ENCODE measurements around the gene FARP1. TPM values are rescaled to one million over a fixed set of nuclear protein-coding genes. Genes with fewer than 3 reads are reported as not detected.

The FARP1 gene
- total RNA-seq, 4 donors from 2014 or later: 13.1 to 71.2 (median 46.6) TPM

DNA sequence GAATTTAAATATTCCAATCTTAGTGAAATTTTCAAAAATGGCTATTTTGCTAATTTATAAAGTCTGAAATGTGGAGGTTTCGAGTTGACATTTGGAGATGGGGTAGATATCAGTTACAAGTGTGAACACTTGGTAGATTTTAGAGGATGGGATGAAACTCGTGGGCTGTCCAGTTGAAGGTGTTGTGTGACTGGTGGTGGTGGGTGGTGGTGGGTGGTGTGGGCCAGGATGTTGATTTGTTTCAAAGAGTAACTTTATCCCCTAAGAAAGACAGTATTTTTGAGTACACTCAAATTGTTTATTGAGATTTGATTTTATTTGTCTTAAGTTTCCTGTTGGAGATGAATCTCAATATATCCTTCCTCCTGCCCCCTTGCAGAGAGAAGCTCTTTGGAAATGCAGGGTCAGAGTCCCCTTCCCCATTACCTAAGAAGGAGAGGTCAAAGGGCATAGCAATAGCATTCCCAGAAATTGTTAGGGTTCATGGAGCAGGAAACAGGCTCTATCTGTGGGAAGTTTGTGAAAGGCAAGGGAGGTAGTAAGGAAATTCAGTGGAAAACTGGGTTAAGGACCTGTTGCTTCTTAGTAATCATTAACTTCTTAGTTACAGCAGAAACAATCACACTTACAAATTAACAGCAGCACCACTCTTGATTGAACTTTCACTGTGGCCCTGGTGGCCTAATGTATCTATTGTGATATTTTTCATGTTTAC lies 167.7 kb downstream of the FARP1 start:
- H3K27ac ChIP-seq: no peak overlapping the region
- no peak overlapping the region for H3K4me3 ChIP-seq
- TF ChIP-seq, protein P1, sequence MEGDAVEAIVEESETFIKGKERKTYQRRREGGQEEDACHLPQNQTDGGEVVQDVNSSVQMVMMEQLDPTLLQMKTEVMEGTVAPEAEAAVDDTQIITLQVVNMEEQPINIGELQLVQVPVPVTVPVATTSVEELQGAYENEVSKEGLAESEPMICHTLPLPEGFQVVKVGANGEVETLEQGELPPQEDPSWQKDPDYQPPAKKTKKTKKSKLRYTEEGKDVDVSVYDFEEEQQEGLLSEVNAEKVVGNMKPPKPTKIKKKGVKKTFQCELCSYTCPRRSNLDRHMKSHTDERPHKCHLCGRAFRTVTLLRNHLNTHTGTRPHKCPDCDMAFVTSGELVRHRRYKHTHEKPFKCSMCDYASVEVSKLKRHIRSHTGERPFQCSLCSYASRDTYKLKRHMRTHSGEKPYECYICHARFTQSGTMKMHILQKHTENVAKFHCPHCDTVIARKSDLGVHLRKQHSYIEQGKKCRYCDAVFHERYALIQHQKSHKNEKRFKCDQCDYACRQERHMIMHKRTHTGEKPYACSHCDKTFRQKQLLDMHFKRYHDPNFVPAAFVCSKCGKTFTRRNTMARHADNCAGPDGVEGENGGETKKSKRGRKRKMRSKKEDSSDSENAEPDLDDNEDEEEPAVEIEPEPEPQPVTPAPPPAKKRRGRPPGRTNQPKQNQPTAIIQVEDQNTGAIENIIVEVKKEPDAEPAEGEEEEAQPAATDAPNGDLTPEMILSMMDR (IDR thresholded peaks at IDR 0.05): no peak
- TF ChIP-seq POLR2A (IDR thresholded peaks at IDR 0.05): no peak
- no peak for DNase-seq
- intact Hi-C loops (cut with DNase I; ENCODE audit: low total_unique reads): no loop called here
- no peaks in the 10 kb centered on the region for H3K36me3 ChIP-seq
- no peaks in the 10 kb centered on the region for H3K4me1 ChIP-seq
- H3K9me3 ChIP-seq: no peaks in the 10 kb centered on the region
- no peaks in the 10 kb centered on the region for H3K27me3 ChIP-seq

DNA sequence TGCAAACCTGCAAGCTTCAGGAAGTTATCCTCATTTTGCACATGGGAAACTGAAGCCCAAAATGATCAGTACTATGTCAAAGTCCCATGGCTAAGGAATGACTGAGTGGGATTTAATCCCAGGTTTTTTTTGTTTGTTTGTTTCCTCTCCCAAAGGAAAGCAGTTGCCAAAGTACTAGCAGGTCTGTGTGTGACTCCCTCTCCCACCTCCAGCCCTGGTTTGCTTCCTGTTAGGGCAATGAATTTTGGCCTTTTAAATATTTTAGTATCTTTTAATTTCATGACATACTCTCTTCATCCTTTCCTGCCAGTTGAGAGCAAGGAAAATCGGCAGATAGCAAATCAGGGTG lies 168.3 kb downstream of the FARP1 start:
- H3K9me3 ChIP-seq: no peaks in the 10 kb centered on the region
- H3K27me3 ChIP-seq: no peaks in the 10 kb centered on the region
- H3K4me1 ChIP-seq: no peaks in the 10 kb centered on the region
- intact Hi-C loops (cut with DNase I; ENCODE audit: low total_unique reads): no loop called here
- DNase-seq: no peak
- TF ChIP-seq, protein P1 (IDR thresholded peaks at IDR 0.05): no peak
- no peak for TF ChIP-seq POLR2A (IDR thresholded peaks at IDR 0.05)
- H3K4me3 ChIP-seq: no peak overlapping the region
- no peaks in the 10 kb centered on the region for H3K36me3 ChIP-seq
- H3K27ac ChIP-seq: no peak overlapping the region

DNA sequence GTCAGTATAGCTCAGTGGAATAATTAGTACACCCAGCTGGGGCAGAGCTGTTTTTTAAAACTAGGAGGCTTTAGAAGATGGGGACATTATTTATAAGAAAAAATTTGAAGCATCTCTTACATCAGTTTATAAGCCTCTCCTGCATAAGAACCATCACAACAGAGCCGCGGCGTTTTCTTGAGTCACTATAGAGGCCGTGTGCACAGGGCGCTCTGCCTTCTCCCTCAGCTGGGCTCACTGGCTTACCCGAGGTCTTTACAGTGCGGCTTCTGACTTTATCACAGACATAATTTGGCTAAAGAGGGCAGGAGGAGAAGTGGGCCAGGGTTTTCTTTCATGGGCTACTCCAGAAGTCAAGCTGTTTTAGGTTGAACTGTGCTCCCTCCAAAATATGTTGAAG lies 169.7 kb downstream of the FARP1 start:
- intact Hi-C loops (cut with DNase I; ENCODE audit: low total_unique reads): no loop called here
- no peaks in the 10 kb centered on the region for H3K27me3 ChIP-seq

DNA sequence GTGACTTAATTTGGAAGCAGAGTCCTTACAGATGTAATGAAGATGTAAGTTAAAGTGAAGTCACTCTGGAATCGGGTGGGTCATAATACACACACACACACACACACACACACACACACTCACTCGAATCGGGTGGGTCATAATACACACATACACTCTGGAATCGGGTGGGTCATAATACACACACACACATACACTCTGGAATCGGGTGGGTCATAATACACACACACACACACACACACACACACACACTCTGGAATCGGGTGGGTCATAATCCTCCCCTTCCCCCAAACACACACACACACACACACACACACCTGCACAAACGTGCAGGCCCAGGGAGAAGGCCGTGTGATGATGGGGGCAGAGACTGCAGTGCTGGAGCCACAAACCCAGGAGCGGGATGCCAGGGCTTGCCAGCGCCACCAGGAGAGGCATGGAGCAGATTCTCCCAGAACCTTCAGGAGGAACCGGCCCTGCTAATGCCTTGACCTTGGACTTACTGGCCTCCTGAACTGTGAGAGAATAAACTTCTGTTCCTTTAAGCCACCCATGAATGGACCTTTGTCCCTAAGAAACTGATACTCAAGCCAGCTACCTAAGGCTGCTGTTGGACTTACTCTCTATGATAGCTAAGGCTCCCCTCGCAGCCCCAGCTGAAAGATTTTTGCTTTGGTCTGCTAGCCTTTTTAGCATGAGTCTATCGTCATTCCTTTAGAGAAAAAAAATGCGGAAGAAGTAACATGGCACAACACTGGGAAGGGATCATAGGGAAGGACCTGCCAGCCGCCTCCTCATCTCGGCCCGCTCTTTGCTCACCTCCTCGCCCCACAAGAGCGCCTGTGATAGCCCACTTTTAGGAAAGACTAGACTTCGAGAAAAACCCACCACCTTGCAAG lies 170.4 kb downstream of the FARP1 start:
- Histone ChIP-seq H3K36me3 (no peaks in the 10 kb centered on the region), H3K4me3 (no peak overlapping the region), H3K27ac (no peak overlapping the region), H3K9me3 (no peaks in the 10 kb centered on the region), H3K4me1 (no peaks in the 10 kb centered on the region), H3K27me3 (no peaks in the 10 kb centered on the region)
- DNase-seq: no peak
- intact Hi-C loops (cut with DNase I; ENCODE audit: low total_unique reads): no loop called here
- TF ChIP-seq, protein P1 (IDR thresholded peaks at IDR 0.05): no peak
- no peak for TF ChIP-seq POLR2A (IDR thresholded peaks at IDR 0.05)

More for the DNA sequence above, 169.7 kb downstream of the FARP1 start:
- Histone ChIP-seq H3K27ac (no peak overlapping the region), H3K9me3 (no peaks in the 10 kb centered on the region), H3K4me3 (no peak overlapping the region), H3K36me3 (no peaks in the 10 kb centered on the region), H3K4me1 (no peaks in the 10 kb centered on the region)
- no peak for DNase-seq
- TF ChIP-seq, protein P1 (IDR thresholded peaks at IDR 0.05): no peak
- no peak for TF ChIP-seq POLR2A (IDR thresholded peaks at IDR 0.05)

DNA sequence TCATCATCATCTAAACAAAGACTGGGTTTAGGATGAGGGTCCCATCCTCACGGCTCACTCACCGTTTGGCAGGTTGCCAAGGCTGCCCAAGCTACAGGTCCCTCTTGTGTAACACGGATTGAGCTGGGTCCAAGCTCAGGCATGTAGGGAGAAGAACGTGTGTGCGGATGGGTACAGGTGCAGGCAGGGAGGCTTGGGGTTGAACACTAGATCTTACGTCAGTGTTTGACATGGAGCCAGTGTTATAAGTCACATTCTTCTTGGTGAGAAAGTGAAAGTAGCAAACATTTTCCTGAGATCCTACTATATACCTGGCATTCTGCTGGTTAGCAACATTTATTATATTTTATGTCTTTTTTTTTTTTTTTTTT lies 171.0 kb downstream of the FARP1 start:
- no peak for DNase-seq
- H3K36me3 ChIP-seq: no peaks in the 10 kb centered on the region
- no peaks in the 10 kb centered on the region for H3K27me3 ChIP-seq
- intact Hi-C loops (cut with DNase I; ENCODE audit: low total_unique reads): no loop called here
- H3K27ac ChIP-seq: no peak overlapping the region
- H3K4me3 ChIP-seq: no peak overlapping the region
- no peaks in the 10 kb centered on the region for H3K9me3 ChIP-seq
- H3K4me1 ChIP-seq: no peaks in the 10 kb centered on the region
- TF ChIP-seq POLR2A (IDR thresholded peaks at IDR 0.05): no peak
- TF ChIP-seq, protein P1 (IDR thresholded peaks at IDR 0.05): no peak
